NCI-H128 (cell line): Measurements from ENCODE around the gene IL21R.
"Not testable (repeated sequence)": the region's sequence is repeated elsewhere in the genome, so short reads cannot be mapped to it uniquely, and the experiment has no call there.

Experiments
- DNase-seq: peaks from one replicate; lab custom pipeline; 2025; ENCODE audit not compliant: unreplicated experiment; lab: John Stamatoyannopoulos, UW

The IL21R gene

GRCh38 chr16:27374804-27375425 lies 27.1 kb upstream of the IL21R start:
- DNase-seq = no peak

GRCh38 chr16:27377666-27378485 lies 24.1 kb upstream of the IL21R start:
- DNase-seq = no peak

GRCh38 chr16:27378871-27379481 lies 23.0 kb upstream of the IL21R start:
- DNase-seq = no peak

- no peak for DNase-seq
Measured at GRCh38 chr16:27379919-27380318, 22.1 kb upstream of the IL21R start.

DNA sequence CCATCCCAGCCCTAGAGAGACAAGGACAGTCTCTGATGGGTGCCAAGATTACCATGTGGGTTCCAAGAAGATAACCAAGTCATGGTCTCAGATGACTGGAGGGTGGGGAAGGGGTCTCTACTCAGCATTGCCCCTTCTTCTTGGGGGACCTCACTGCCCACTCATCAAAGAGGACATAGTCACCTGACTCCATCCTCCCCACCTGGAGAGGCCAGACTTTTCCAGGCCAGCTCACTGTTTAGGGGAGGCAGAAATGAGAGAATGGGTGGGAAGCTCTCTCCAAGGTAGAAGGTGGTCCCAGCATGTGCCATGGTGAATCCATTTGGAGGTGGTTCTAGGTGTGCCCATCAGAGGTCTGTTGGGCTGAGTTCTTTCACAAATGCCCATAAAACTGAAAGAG lies 20.7 kb upstream of the IL21R start:
- DNase-seq = no peak

DNA sequence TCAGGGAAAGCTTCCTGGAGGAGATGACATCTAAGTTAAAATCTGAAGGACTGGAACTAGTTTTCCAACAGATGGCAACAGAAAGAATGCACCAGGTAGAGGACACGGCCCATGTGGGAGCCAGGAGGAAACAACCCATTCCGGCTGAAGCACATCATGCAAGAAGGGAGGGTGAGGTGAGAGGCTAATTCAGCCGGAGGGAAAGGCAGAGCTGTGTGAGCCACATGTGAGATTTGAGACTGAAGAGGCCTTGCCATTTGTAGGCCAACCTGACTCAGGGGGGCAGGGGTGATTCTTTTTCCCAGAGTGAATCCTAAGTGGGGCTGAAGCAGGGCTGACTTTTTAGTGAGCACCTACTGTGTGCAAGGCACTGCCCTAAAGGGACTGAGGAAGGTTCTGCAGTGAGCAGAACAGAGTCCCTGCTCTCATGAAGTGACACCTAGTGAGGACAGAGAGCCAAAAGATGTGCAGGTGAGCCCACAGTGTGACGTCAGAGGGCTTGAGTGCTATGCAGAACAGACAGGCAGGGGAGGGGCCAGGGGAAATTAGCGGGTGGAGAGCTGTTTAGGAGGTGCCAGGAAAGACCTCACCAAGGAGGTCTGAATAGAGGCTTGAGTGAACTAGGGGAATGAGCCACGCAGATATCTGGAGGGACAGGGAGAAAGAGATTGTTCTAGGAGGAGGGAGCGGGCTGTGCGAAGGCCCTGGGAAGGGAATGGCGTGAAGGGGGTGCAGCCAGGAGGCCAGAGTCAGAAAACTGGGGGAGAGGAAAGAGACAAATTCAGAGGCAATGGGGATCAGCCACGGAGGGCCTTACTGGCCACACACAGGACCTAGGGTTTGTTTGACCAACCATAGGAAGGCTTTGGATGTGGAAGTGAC lies 19.8 kb upstream of the IL21R start:
- no peak for DNase-seq

DNA sequence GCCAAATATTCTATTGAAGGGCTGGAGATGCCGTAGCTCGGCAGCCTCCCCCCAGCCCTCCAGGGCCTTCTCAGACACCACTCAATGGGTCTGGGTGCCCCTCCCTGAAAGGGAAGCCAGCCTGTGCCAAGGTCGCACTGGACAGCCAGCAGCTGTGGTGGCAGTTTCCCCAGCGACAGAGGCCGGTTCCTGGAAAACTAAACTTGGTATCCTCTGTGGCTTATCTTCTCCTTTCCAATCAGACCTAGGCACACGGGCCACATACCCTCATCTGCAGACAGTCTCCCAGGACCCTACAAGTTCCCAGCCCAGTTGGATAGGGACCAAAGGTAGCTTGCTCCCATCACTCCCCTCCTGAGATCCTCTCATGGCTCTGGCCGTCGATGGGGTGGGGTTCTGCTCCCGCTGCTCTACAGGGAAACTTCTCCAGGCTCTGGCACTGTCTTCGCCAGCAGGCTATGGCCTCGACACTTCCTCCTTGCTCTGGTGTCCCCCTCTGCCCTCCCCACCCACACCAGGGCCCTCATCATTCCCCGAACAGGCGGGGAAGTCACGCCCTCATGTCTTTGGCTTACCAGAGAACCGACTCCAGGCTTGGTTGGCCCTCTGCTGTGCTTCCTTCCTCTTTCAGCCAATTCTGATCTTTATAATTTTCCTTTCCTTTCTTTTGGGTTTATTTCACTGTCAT lies 18.3 kb upstream of the IL21R start:
- DNase-seq = no peak

DNA sequence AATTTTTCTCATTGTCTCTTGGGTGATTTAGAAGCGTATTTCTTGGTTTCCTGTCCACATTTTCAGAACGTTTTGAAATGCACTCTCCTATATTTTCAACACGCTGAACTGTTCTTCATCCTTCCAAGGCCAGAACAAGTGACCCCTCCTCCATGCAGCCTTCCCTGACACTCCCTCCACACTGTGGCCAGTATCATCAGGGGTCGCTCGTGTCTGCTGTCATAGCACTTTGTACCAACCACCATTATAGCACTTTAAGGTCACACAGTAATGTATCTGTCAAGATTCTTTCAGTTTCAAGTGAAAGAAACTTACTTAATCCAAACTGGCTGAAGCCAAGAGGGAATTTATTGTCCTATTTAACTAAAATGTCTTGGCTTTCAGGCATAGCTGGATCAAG lies 17.5 kb upstream of the IL21R start:
- DNase-seq = no peak

DNA sequence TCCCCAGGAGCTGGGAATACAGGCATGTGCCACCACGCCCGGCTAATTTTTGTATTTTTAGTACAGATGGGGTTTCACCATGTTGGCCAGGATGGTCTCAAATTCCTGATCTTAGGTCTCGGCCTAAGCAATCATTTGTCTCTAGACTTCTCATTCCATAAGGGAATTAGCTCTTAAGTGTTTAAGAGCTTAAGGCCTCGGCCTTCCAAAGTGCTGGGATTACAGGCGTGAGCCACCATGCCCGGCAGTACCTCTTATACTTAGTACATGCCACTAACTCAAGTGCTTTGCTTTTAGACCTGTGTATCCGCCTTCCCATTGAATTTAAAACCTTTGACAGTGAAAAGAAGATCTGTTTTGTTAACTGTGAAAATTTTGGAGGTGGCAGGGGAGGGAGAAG lies 16.6 kb upstream of the IL21R start:
- no peak for DNase-seq

GRCh38 chr16:27386674-27387073 lies 15.3 kb upstream of the IL21R start:
- DNase-seq = no peak

DNA sequence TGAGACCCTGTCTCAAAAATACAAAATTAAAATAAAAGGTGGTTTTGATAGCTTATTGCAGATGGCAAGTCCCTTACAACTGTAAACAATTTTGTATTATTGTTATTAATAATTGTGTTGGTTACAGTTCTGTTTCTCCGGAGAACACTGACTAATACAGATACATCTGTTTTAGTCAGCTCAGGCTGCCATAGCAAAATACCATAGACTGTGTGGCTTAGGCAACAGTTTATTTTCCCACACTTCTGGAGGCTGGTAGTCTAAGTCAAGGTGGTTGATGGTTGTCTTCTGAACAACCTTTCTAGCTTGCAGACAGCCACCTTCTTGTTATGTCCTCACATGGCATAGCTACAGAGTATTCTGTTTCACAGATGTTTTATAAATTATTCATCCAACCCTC lies 14.2 kb upstream of the IL21R start:
- DNase-seq = no peak

- DNase-seq = no peak
Measured at GRCh38 chr16:27389272-27389961, 12.6 kb upstream of the IL21R start.

DNA sequence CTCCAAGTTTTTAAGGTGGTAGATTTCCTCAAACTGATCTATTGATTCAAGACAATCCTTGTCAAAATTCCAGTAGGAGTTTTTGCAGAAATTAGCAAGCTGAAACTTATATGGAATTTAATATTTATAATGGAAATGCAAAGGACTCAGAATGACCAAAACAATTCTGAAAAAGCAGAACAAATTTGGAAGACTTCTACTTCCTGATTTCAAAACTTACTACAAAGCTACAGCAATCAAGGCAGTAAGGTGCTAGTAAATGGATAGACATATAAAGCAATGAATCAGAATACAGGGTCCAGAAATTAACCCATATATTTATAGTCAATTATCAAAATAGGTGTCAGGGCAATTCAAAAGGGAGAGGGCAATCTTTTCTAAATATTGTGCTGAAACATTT lies 11.8 kb upstream of the IL21R start:
- no peak for DNase-seq

DNA sequence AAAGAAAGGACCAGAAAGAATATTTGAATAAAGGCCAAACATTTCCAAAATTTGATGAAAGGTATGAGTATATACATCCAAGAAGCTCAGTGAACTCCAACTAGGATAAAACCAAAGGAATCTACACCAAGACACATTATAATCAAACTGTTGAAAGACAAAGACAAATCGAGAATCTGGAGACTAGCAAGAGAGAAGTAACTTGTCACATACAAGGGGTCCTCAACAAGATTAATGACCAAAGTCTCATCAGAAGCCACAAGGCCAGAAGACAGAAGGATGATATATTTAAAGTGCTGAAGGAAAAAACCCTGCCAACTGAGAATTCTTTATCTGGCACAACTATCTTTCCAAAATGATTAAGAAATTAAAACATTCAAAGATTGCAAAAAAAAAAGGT lies 9.3 kb upstream of the IL21R start:
- no peak for DNase-seq

DNA sequence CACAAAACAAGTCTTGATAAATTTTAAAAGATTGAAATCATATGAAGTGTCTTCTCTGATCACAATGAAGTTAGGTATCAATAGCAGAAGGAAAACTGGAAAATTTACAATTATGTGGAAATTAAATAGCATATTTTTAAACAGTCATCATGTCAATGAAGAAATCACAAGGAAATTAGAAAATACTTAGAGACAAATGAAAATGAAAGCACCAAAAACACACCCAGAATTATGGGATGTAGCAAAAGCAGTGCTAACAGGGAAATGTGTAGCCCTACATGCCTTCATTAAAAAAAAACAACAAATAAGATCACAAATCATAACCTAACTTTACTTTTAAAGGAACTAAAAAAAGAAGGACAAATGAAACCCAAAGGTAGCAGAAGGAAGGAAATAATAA lies 7.5 kb upstream of the IL21R start:
- no peak for DNase-seq

DNA sequence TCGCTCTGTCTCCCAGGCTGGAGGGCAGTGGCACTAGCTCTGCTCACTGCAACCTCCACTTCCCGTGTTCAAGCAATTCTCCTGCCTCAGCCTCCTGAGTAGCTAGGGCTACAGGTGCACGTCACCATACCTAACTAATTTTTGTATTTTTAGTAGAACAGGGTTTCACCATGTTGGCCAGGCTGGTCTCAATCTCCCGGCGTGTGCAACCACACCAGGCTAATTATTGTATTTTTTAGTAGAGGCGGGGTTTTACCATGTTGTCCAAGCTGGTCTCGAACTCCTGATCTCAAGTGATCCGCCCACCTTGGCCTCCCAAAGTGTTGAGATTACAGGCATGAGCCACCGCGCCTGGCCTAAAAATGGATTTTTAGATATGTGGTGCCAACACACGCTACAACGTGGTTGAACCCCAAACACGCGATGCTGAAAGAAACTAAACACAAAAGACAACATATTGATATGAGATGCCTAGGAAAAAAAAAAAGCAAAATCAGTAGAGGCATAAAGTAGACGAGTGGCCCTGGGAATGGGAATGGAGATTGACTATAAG lies 3.6 kb upstream of the IL21R start:
- DNase-seq = not testable (repeated sequence)

GRCh38 chr16:27398894-27399853 lies 2.8 kb upstream of the IL21R start:
- DNase-seq = no peak

- no peak for DNase-seq
Measured at GRCh38 chr16:27399969-27400368, 2.0 kb upstream of the IL21R start.
